Peyer's patch (tissue), 4 donors: ENCODE data around the gene PRODH.

Experiments
- POLR2A ChIP-seq, 2 donors: fragments of 450-650 bp; IDR thresholded peaks; one replicate each; pipeline ENCODE4 v1.5.1; 2017; ENCODE audit warnings: antibody characterized with exemption in 2 of 2, mild to moderate bottlenecking in 2 of 2, moderate library complexity in 2 of 2
- TF ChIP-seq, protein P1 (sequence below), 6 experiments: fragments of 450-650 bp in 4 of 6; fragments of 200-600 bp in 2 of 6; sonication (generic) in 1 of 6; IDR thresholded peaks; one replicate each; pipeline ENCODE4 v1.5.1; 2017 to 2019; ENCODE audit warnings: antibody characterized with exemption in 6 of 6, mild to moderate bottlenecking in 3 of 6, moderate library complexity in 1 of 6

DNA sequence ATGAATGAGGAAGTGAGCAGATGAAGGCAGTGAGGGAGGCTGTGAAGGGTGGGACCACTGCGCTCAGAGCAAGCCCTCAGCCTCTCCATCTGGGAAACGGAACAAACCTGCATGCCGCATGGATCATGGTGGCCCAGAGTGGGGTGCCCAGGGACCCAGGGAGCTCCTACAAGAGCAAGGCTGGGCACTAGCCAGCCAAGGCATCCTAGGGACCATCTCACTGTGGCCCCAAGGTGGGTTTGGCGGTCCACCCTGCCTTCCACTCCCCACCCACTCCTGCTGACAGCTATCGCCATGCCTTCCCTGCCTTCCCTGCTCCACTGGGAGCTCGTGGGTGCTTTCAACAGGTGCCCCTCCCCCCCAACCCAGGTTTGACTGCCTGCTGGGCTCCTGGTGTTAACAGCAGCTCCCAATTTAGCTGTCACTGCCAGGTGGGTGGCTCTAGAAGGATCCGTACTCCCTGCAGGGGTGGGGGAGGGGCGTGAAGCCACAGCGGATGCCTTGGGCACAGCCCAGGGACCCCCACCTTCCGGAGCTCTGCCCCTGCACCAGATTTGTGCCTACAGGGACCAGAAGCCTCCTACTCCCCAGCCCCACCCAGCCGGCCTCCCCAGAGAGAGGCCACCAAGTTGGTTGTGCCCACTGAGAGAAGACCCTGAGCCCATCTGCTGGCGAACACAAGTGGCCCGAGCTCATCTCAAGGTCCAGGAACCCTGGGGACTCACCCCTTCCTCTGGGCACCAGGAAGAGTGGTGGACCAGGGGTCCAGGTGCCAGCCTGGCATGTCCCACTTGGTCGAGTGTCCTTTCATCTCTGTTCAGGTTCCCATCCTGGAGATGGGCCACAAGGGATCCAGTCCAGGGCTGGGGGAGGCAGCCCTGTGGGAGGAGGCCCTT lies 29.7 kb upstream of the PRODH start:
- TF ChIP-seq, protein P1, sequence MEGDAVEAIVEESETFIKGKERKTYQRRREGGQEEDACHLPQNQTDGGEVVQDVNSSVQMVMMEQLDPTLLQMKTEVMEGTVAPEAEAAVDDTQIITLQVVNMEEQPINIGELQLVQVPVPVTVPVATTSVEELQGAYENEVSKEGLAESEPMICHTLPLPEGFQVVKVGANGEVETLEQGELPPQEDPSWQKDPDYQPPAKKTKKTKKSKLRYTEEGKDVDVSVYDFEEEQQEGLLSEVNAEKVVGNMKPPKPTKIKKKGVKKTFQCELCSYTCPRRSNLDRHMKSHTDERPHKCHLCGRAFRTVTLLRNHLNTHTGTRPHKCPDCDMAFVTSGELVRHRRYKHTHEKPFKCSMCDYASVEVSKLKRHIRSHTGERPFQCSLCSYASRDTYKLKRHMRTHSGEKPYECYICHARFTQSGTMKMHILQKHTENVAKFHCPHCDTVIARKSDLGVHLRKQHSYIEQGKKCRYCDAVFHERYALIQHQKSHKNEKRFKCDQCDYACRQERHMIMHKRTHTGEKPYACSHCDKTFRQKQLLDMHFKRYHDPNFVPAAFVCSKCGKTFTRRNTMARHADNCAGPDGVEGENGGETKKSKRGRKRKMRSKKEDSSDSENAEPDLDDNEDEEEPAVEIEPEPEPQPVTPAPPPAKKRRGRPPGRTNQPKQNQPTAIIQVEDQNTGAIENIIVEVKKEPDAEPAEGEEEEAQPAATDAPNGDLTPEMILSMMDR (IDR thresholded peaks at IDR 0.05): no peak
- TF ChIP-seq POLR2A (IDR thresholded peaks at IDR 0.05): no peak
